Measurements from ENCODE around the gene RNF180.

Gene RNF180

DNA sequence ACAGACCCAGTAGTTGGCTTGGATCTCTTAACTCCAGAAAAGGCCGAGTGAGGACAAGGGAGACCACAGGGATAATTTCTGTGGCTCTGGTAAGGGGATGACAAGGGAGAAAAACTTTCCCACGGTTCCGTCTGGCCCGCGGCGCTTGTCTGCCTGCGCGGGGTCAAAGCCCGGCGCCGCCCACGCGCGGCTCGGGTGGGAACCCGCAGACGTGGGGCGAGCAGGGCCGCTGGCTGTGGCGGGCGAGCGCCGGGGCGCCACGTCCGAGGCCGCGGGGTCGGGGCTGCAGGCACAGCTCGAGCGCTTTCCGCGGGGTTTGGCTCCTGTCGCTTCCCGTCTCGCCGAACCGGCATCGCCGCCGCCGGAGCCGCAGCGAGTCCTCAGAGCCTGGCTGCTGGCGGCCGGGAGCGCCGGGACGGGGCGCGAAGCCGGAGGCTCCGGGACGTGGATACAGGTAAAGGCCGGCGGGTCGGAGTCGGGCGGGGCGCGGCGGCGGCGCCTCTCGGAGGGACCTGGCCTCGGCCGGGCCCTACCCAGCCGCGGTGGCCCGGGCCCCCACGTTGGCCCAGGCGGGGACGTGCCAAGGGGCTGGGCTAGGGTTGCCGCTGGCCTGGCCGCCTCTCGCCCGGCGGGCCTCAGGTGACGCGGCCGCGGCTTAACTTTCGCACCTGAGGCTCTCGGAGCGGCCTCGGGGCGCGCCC lies at the start of gene RNF180:
Gene RNF180, plus strand, starts transcription at position 344 of the 701 bp plus-strand sequence. CDS start 34,965 bp downstream, outside the sequence.
- no peaks in the 10 kb centered on the region for H3K9me3 Mint-ChIP-seq
- DNase-seq, result peak; percentile 2

GRCh38 chr5:64125521-64125920 lies 40.1 kb upstream of the RNF180 start:
- ATAC-seq, result no peak
- H3K9me3 Mint-ChIP-seq, result no peaks in the 10 kb centered on the region
- H3K27ac Mint-ChIP-seq, result no peak overlapping the region
- DNase-seq, result no peak
- H3K36me3 Mint-ChIP-seq (ENCODE audit: low read depth), result no peaks in the 10 kb centered on the region
- no peaks in the 10 kb centered on the region for H3K4me1 Mint-ChIP-seq
- no peak overlapping the region for H3K4me3 Mint-ChIP-seq
- no peaks in the 10 kb centered on the region for H3K27me3 Mint-ChIP-seq

More for the DNA sequence above, at the start of gene RNF180:
- Mint-ChIP-seq H3K27me3 (peaks cover 40% of the 10 kb centered on the region), H3K4me1 (peaks cover 6% of the 10 kb centered on the region), H3K27ac (no peak within 1 kb of the TSS), H3K4me3 (peak within 1 kb of the TSS; percentile 40), H3K36me3 (ENCODE audit: low read depth) (no peaks in the 10 kb centered on the region)
- peak; percentile 20 for ATAC-seq

DNA sequence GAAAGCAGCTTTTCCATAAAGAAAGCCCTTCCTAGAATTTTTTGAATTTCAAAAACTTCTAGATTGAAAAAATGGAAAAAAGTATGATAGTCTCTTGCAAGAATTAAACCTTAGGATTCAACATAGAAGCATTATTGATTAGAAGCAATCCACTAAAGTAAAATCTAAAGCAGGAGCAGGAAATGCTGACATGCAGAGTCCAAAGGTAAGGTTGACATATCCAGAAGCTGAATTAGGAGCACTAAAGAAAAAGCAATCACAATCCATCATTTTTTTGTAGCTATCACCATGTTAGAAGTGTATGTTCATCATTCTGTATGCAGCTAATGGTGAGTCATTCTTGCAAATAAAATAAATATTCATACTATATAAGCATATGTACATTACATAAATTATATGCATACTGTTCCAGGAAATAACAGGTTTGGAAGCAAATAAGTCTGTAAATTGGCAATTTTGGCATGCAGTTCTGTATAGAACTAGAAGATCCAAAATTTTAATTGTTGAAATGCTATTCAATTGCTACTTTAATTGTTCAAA lies 39.4 kb upstream of the RNF180 start:
- Mint-ChIP-seq H3K4me3 (no peak overlapping the region), H3K27ac (no peak overlapping the region), H3K4me1 (no peaks in the 10 kb centered on the region), H3K27me3 (no peaks in the 10 kb centered on the region), H3K36me3 (ENCODE audit: low read depth) (no peaks in the 10 kb centered on the region), H3K9me3 (no peaks in the 10 kb centered on the region)
- no peak for ATAC-seq
- no peak for DNase-seq

DNA sequence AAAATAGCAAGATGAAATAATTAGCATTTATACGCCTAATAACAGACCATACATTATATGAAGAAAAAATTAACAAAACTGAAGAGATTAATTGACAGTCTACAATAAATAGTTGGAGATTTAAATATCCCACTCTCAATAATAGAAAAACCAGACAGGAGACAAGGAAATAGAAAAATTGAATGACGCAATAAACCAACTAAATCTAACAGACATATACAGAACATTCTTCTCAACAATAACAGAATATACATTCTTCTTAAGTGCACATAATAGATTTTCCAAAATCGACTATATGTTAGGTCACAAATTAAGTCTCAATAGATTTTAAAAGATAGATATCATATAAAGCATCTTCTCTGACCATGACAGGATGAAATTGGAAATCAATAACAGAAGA lies 25.6 kb upstream of the RNF180 start:
- H3K27ac Mint-ChIP-seq, result no peak overlapping the region
- no peak for ATAC-seq
- H3K4me1 Mint-ChIP-seq, result no peaks in the 10 kb centered on the region
- DNase-seq, result no peak
- H3K9me3 Mint-ChIP-seq, result no peaks in the 10 kb centered on the region
- H3K27me3 Mint-ChIP-seq, result no peaks in the 10 kb centered on the region
- H3K4me3 Mint-ChIP-seq, result no peak overlapping the region
- H3K36me3 Mint-ChIP-seq (ENCODE audit: low read depth), result no peaks in the 10 kb centered on the region

- Mint-ChIP-seq H3K9me3 (no peaks in the 10 kb centered on the region), H3K4me1 (no peaks in the 10 kb centered on the region), H3K27me3 (no peaks in the 10 kb centered on the region), H3K36me3 (ENCODE audit: low read depth) (no peaks in the 10 kb centered on the region), H3K4me3 (no peak overlapping the region), H3K27ac (no peak overlapping the region)
- DNase-seq, result no peak
- ATAC-seq, result no peak
Measured at GRCh38 chr5:64144425-64145215, 21.0 kb upstream of the RNF180 start.

GRCh38 chr5:64145216-64145895 lies 20.3 kb upstream of the RNF180 start:
- H3K4me1 Mint-ChIP-seq, result no peaks in the 10 kb centered on the region
- H3K4me3 Mint-ChIP-seq, result no peak overlapping the region
- DNase-seq, result no peak
- H3K9me3 Mint-ChIP-seq, result no peaks in the 10 kb centered on the region
- no peaks in the 10 kb centered on the region for H3K27me3 Mint-ChIP-seq
- H3K27ac Mint-ChIP-seq, result no peak overlapping the region
- H3K36me3 Mint-ChIP-seq (ENCODE audit: low read depth), result no peaks in the 10 kb centered on the region
- no peak for ATAC-seq

GRCh38 chr5:64147379-64147778 lies 18.3 kb upstream of the RNF180 start:
- DNase-seq, result no peak
- Mint-ChIP-seq H3K4me1 (no peaks in the 10 kb centered on the region), H3K9me3 (no peaks in the 10 kb centered on the region), H3K36me3 (ENCODE audit: low read depth) (no peaks in the 10 kb centered on the region), H3K27me3 (no peaks in the 10 kb centered on the region), H3K27ac (no peak overlapping the region), H3K4me3 (no peak overlapping the region)
- no peak for ATAC-seq

GRCh38 chr5:64147849-64148441 lies 17.7 kb upstream of the RNF180 start:
- DNase-seq (peak; percentile 4), ATAC-seq (no peak)
- H3K4me1 Mint-ChIP-seq, result no peaks in the 10 kb centered on the region
- no peak overlapping the region for H3K4me3 Mint-ChIP-seq
- H3K9me3 Mint-ChIP-seq, result no peaks in the 10 kb centered on the region
- H3K27me3 Mint-ChIP-seq, result no peaks in the 10 kb centered on the region
- no peaks in the 10 kb centered on the region for H3K36me3 Mint-ChIP-seq (ENCODE audit: low read depth)
- no peak overlapping the region for H3K27ac Mint-ChIP-seq

DNA sequence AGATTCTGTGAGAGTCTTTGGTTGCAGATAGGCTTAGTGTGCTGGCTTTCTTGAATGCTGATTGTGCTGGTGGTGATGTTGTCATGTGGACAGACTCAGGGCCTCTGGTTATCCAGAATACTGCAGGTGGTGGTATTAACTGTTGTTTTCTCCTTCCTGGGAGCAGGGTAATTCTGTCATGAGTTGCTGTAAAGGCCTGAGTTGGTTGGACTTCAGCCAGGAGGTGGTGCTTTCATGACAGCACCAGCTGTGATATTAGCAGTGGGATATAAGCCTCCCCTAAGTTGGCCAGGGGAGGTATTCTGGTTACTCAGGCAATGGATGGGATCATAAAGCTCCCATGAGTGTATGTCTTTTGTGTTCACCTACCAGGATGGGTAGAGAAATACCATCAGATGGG lies 16.4 kb upstream of the RNF180 start:
- ATAC-seq (peak; percentile 20), DNase-seq (no peak)
- Mint-ChIP-seq H3K9me3 (peaks cover 4% of the 10 kb centered on the region), H3K27me3 (no peaks in the 10 kb centered on the region), H3K4me1 (no peaks in the 10 kb centered on the region), H3K4me3 (no peak overlapping the region), H3K36me3 (ENCODE audit: low read depth) (no peaks in the 10 kb centered on the region), H3K27ac (no peak overlapping the region)

DNA sequence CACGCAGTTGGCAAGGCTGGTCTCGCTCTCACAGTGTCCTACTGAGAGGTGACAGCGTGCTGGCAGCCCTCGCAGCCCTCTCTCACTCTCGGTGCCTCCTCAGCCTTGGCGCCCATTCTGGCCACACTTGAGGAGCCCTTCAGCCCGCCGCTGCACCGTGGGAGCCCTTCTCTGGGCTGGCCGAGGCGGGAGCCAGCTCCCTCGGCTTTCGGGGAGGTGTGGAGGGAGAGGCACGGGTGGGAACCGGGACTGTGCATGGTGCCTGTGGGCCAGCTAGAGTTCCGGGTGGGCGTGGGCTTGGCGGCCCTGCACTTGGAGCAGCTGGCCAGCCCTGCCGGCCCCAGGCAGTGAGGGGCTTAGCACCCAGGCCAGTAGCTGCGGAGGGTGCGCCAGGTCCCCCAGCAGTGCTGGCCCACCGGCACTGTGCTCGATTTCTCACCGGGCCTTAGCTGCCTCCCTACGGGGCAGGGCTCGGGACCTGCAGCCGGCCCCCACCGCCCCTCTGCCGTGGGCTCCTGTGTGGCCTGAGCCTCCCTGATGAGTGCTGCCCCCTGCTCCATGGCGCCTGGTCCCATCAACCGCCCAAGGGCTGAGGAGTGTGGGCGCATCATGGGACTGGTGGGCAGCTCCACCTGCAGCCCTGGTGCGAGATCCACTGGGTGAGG lies 15.7 kb upstream of the RNF180 start:
- Mint-ChIP-seq H3K9me3 (peaks cover 8% of the 10 kb centered on the region), H3K4me1 (no peaks in the 10 kb centered on the region), H3K27me3 (no peaks in the 10 kb centered on the region), H3K27ac (no peak overlapping the region), H3K36me3 (ENCODE audit: low read depth) (no peaks in the 10 kb centered on the region), H3K4me3 (no peak overlapping the region)
- DNase-seq (no peak), ATAC-seq (no peak)

- Mint-ChIP-seq H3K27me3 (no peaks in the 10 kb centered on the region), H3K27ac (no peak overlapping the region), H3K9me3 (peaks cover 18% of the 10 kb centered on the region), H3K4me1 (no peaks in the 10 kb centered on the region), H3K36me3 (ENCODE audit: low read depth) (no peaks in the 10 kb centered on the region), H3K4me3 (no peak overlapping the region)
- no peak for DNase-seq
- no peak for ATAC-seq
Measured at GRCh38 chr5:64156261-64156660, 9.4 kb upstream of the RNF180 start.

- Mint-ChIP-seq H3K4me3 (no peak overlapping the region), H3K27me3 (peaks cover 9% of the 10 kb centered on the region), H3K27ac (no peak overlapping the region), H3K4me1 (no peaks in the 10 kb centered on the region), H3K9me3 (peaks cover 18% of the 10 kb centered on the region), H3K36me3 (ENCODE audit: low read depth) (no peaks in the 10 kb centered on the region)
- ATAC-seq, result no peak
- DNase-seq, result no peak
Measured at GRCh38 chr5:64158827-64159226, 6.8 kb upstream of the RNF180 start.

DNA sequence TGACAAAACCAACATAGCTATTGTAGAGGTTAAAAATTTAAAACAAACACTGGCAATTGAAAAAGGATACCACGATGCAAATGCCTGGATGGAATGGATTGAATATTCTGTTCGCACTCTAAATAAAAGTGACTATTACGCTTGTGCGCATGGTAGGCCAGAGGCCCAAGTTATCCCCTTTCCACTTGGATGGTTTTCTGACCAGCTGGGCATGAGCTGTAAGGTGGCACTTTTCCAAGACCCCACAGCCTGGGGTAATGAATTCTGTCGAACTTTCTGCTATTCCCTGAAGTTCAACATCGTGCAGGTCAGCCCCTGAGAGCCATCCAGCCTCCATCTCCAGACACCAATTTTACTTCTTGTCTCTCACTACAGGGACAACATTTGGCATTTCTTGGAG lies 5.4 kb upstream of the RNF180 start:
- no peak overlapping the region for H3K27ac Mint-ChIP-seq

DNA sequence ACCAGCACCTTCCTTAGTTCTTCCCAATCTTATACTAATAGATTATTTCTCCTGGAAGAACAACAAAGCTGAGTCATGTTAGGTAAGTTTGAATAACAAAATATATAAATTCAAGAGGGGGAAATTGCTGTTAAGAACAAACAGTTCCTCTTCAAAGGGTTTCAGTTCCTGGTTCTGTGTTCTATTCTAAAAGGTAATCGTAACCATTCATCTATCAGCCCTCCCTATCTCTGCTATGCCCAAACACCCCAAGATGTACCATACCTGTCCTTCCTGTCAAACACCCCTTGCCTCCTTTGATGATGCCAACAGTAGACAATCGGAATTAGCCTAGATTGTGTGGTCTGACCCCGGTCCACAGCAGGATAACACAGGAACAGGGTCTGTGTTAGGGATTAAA lies 4.2 kb upstream of the RNF180 start:
- H3K27ac Mint-ChIP-seq, result no peak overlapping the region
- DNase-seq (no peak), ATAC-seq (no peak)
- H3K27me3 Mint-ChIP-seq, result peaks cover 29% of the 10 kb centered on the region
- no peak overlapping the region for H3K4me3 Mint-ChIP-seq
- H3K9me3 Mint-ChIP-seq, result peaks cover 7% of the 10 kb centered on the region
- peaks cover 6% of the 10 kb centered on the region for H3K4me1 Mint-ChIP-seq
- no peaks in the 10 kb centered on the region for H3K36me3 Mint-ChIP-seq (ENCODE audit: low read depth)

More for the DNA sequence above, 5.4 kb upstream of the RNF180 start:
- Mint-ChIP-seq H3K4me3 (no peak overlapping the region), H3K9me3 (peaks cover 10% of the 10 kb centered on the region), H3K27me3 (peaks cover 23% of the 10 kb centered on the region), H3K4me1 (peaks cover 1% of the 10 kb centered on the region), H3K36me3 (ENCODE audit: low read depth) (no peaks in the 10 kb centered on the region)
- no peak for ATAC-seq
- DNase-seq, result no peak
